ENCODE data around the gene LPXN.

DNA sequence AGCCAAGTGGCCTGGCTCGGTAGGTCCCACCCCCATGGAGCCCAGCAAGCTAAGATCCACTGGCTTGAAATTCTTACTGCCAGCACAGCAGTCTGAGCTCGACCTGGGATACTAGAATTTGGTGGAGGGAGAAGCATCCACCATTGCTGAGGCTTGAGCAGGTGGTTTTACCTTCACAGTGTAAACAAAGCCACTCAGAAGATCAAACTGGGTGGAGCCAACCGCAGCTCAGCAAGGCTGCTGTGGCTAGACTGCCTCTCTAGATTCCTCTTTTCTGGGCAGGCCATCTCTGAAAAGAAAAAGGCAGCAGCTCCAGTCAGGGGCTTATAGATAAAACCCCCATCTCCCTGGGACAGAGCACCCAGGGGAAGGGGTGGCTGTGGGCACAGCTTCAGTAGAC, 45.4 kb downstream of the LPXN start:
- TF ChIP-seq, protein P1, sequence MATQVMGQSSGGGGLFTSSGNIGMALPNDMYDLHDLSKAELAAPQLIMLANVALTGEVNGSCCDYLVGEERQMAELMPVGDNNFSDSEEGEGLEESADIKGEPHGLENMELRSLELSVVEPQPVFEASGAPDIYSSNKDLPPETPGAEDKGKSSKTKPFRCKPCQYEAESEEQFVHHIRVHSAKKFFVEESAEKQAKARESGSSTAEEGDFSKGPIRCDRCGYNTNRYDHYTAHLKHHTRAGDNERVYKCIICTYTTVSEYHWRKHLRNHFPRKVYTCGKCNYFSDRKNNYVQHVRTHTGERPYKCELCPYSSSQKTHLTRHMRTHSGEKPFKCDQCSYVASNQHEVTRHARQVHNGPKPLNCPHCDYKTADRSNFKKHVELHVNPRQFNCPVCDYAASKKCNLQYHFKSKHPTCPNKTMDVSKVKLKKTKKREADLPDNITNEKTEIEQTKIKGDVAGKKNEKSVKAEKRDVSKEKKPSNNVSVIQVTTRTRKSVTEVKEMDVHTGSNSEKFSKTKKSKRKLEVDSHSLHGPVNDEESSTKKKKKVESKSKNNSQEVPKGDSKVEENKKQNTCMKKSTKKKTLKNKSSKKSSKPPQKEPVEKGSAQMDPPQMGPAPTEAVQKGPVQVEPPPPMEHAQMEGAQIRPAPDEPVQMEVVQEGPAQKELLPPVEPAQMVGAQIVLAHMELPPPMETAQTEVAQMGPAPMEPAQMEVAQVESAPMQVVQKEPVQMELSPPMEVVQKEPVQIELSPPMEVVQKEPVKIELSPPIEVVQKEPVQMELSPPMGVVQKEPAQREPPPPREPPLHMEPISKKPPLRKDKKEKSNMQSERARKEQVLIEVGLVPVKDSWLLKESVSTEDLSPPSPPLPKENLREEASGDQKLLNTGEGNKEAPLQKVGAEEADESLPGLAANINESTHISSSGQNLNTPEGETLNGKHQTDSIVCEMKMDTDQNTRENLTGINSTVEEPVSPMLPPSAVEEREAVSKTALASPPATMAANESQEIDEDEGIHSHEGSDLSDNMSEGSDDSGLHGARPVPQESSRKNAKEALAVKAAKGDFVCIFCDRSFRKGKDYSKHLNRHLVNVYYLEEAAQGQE (IDR thresholded peaks at IDR 0.05; ENCODE audit: low read depth): no peak
- no peak for TF ChIP-seq TAF1 (IDR thresholded peaks at IDR 0.05; ENCODE audit: low read depth)
- no peak for TF ChIP-seq CREB1 (IDR thresholded peaks at IDR 0.05; ENCODE audit: low read depth)
- no peak for TF ChIP-seq EP300 (IDR thresholded peaks at IDR 0.05; ENCODE audit: borderline replicate concordance)
- TF ChIP-seq NFIC (IDR thresholded peaks at IDR 0.05): no peak
- TF ChIP-seq ZBTB7A (IDR thresholded peaks at IDR 0.05; ENCODE audit: low read depth): no peak
- no peak for TF ChIP-seq EGR1 (IDR thresholded peaks at IDR 0.05)
- TF ChIP-seq RAD21 (IDR thresholded peaks at IDR 0.05; ENCODE audit: low read depth): no peak
- TF ChIP-seq, protein P2, sequence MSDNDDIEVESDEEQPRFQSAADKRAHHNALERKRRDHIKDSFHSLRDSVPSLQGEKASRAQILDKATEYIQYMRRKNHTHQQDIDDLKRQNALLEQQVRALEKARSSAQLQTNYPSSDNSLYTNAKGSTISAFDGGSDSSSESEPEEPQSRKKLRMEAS (IDR thresholded peaks at IDR 0.05): no peak

Data from Ishikawa (cell line).